Lower leg skin (tissue), 3 donors: Measurements from ENCODE around the gene BIRC2.

Experiments
- POLR2A ChIP-seq, 2 donors: fragments of 450-650 bp; IDR thresholded peaks; one replicate each; pipeline ENCODE4 v1.6.1; 2016 to 2017; ENCODE audit warnings: antibody characterized with exemption in 2 of 2, mild to moderate bottlenecking in 1 of 2, moderate library complexity in 1 of 2
- TF ChIP-seq, protein P1 (sequence below), 3 donors: fragments of 450-650 bp; IDR thresholded peaks; one replicate each; pipeline ENCODE4 v1.5.1; 2016; ENCODE audit warnings: antibody characterized with exemption in 3 of 3, mild to moderate bottlenecking in 3 of 3, moderate library complexity in 2 of 3

DNA sequence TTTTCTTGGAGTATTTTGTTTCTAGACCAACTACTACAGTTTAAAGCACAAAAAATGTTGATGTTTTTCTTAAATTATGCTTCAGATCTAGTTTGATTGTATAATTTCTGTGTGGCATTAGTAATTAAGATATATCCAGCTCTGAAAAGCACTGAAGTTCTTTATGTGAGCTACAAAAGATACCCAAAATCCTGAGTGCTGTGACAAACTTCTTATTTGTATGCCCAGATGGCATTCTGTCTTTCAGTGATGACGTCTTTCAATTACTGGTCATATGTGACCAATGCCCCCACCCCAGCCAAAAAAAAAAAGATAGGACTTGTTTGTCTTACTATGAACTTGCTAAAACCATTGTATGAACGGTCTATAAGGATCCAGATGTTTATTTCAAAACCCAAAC is 51.3 kb downstream of the BIRC2 start:
- TF ChIP-seq, protein P1, sequence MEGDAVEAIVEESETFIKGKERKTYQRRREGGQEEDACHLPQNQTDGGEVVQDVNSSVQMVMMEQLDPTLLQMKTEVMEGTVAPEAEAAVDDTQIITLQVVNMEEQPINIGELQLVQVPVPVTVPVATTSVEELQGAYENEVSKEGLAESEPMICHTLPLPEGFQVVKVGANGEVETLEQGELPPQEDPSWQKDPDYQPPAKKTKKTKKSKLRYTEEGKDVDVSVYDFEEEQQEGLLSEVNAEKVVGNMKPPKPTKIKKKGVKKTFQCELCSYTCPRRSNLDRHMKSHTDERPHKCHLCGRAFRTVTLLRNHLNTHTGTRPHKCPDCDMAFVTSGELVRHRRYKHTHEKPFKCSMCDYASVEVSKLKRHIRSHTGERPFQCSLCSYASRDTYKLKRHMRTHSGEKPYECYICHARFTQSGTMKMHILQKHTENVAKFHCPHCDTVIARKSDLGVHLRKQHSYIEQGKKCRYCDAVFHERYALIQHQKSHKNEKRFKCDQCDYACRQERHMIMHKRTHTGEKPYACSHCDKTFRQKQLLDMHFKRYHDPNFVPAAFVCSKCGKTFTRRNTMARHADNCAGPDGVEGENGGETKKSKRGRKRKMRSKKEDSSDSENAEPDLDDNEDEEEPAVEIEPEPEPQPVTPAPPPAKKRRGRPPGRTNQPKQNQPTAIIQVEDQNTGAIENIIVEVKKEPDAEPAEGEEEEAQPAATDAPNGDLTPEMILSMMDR (IDR thresholded peaks at IDR 0.05) = no peak
- TF ChIP-seq POLR2A (IDR thresholded peaks at IDR 0.05) = no peak
